HG03342 (cell line): ENCODE measurements around the gene TTYH1.
"Not testable (repeated sequence)": the region's sequence is repeated elsewhere in the genome, so short reads cannot be mapped to it uniquely, and the experiment has no call there.

Experiments
- ATAC-seq: cut with Tn5 transposase; IDR thresholded peaks from one replicate; pipeline ENCODE4 v1.9.1; 2021; ENCODE audit warnings: mild to moderate bottlenecking, moderate library complexity; ENCODE audit not compliant: unreplicated experiment

The TTYH1 gene

DNA sequence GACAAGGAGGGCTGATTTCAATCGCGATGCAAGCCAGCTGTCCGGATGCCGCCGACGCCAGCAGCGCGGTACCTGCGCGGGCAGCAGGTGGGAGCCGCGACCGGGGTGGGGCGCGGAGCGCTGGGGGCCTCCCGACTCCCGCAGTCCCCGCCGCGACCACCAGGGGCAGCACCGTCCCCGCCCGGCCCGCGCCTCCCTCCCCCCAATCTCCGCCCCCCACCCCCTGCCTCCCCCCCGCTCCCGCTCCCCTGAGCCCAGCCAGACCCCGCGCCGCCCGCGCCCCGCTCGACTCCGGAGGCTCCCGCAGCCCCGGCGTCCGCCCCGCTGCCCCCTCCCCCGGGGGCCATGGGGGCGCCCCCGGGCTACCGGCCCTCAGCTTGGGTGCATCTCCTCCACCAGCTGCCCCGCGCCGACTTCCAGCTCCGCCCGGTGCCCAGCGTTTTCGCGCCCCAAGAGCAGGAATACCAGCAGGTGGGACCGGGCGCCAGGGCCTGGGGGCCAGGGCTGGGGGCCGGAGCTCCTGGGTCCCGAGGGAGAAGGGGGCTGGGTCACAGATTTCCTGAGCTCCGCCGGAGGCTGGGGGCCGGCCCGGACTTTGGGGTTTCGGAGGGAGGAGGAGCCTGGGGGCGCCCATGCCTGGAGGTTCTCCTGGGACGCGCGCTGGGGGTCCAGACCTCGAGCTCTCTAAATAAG lies at the start of gene TTYH1:
TSS of gene TTYH1 (plus strand) at position 257 of the 693 bp plus-strand sequence. CDS start at position 346, 89 bp downstream.
- ATAC-seq: no peak

GRCh38 chr19:54365798-54366197 lies 49.5 kb upstream of the TTYH1 start:
- not testable (repeated sequence) for ATAC-seq

GRCh38 chr19:54366811-54367210 lies 48.5 kb upstream of the TTYH1 start:
- ATAC-seq: no peak

- ATAC-seq: no peak
These were observed 46.1 kb upstream of the TTYH1 start for GRCh38 chr19:54369082-54369687.

DNA sequence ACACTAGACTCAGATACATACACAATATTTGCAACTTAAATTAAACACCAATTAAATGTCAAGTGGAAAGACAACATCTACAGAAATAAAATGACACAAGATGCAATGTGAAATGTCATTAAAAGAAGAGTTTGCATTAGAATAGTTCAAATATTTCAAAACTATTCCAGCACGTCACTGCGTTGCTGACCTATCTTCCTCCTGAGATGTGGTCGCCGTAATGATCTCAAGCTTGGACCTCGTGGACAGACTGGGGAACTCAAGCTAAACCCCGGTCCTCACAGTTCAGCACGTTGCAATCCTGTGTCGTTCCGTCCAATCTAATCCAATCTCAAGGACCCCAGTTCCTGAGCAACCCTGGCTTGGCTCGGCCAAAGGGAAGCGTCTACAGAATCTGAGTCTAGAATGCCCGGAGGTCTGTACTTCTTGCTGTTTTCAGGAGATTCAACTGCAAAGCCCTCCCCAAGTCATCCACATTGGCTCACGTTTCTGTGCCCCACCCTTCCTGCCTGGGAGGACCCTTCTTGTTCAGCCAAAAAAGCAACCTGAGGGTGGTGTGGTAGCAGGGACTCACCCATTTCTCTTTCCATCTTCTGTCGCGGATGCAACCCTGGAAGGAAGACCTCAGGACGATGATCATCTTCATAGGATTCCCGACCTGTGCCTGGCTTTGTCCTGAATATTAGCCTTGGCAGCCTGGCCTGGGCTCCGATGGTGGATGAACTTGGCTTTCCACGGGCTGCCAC lies 45.4 kb upstream of the TTYH1 start:
- ATAC-seq: not testable (repeated sequence)

- not testable (repeated sequence) for ATAC-seq
These were observed 44.8 kb upstream of the TTYH1 start for GRCh38 chr19:54370434-54370796.

- ATAC-seq: not testable (repeated sequence)
These were observed 43.8 kb upstream of the TTYH1 start for GRCh38 chr19:54371453-54371852.

DNA sequence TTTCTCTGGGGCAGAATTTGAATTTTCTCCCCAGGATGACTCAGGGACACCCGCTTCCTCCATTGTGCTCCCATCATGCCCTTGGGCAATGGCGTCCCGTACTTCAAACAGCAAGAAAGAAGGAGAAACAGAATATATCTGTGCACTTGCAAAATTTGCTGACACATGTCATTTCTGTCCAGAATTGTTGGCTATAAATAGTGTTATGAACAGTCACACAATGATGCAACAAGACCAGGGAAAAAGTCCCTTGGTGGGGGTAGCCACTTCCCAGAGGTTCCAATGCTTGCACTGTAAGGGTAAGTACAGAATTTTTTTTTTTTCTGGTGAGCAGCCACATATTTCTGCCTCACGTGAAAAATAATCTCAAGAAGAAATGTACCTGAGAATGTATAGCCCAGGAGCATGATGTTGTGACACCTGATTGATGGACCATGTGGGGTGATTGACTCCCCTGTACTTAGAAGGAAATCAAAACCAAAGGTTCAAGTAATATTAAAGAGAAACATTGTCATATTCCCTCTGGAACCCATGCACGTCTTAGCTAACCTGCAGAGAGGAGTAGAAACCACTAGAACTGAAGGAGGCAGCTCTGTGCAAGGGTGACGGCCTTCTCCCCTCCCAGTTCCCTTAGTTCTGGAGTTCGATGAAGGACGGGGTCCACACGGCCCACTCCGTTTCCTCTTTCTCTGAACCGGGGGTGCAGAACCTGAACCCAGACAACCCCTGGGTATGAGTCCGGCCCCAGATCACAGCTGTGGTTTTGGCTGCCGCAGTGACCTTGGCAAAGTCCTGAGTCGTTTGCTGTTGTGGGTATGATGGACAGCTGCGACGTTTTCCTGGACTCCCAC lies 41.3 kb upstream of the TTYH1 start:
- ATAC-seq: no peak

GRCh38 chr19:54375181-54375938 lies 39.9 kb upstream of the TTYH1 start:
- ATAC-seq: not testable (repeated sequence)

DNA sequence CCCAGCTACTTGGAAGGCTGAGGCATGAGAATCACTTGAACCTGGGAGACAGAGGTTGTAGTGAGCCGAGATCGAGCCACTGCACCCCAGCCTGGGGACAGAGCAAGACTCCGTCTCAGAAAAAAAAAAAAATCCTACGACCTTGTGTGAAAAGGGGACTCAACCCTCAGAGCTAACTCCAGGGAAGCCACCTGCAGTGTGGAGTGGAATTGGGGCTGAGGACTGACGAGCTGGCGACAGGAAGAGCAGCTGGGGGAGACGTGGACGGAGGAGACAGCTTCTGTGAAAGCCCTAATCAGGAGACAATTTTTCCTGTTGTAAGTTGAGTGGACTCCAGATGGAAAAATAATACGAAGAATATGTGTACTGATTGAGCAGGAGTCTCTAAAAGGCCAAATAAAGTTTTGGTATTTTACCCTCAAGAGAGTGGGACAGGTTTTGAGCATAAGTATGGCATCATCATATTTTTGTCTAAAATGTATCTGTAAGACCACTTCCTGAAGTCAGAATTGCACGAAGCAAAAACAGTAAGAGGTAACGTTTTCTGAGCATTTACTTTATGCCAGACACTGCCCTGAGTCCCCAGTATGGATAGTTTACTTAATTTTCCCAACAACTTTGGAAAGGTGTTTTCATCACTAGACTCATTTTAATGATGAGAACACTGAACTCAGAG lies 38.5 kb upstream of the TTYH1 start:
- no peak for ATAC-seq

DNA sequence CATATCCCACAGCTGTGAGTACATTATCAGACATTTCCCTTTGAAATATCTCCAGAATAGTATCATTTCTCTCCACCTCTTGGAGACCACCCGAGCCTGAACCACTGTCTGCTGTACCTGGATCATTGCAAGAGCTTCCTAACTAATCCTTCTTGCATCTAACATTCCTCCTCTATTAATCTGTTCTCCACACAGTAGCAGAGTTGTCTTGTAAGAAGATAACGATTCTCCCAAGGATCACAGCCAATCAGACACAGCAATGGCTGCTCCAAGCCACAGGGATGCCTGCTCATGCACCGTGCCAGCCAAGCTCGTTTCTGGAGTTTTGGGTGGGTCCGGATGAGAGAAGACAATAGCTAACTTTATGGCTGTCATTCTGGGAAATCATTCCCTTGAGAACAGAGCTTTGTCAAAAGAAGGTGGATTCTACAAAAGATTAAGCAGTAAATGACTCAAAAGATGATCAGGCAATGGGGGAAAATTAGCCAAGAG lies 36.0 kb upstream of the TTYH1 start:
- no peak for ATAC-seq

GRCh38 chr19:54380897-54381296 lies 34.4 kb upstream of the TTYH1 start:
- no peak for ATAC-seq

DNA sequence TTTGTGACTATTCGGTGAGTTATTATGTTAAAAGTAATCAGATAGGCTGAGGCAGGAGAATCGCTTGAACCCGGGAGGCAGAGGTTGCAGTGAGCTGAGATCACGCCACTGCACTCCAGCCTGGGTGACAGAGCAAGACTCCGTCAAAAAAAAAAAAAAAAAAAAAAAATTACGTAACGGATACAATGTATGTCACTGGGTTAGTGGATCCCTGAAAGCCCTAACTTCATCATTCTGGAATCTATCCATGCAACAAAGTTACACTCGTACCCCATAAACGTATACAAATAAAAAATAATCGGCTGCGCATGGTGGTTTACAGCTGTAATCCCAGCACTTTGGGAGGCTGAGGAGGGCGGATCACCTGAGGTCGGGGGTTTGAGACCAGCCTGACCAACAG lies 33.2 kb upstream of the TTYH1 start:
- ATAC-seq: not testable (repeated sequence)

GRCh38 chr19:54383330-54383729 lies 31.9 kb upstream of the TTYH1 start:
- no peak for ATAC-seq

DNA sequence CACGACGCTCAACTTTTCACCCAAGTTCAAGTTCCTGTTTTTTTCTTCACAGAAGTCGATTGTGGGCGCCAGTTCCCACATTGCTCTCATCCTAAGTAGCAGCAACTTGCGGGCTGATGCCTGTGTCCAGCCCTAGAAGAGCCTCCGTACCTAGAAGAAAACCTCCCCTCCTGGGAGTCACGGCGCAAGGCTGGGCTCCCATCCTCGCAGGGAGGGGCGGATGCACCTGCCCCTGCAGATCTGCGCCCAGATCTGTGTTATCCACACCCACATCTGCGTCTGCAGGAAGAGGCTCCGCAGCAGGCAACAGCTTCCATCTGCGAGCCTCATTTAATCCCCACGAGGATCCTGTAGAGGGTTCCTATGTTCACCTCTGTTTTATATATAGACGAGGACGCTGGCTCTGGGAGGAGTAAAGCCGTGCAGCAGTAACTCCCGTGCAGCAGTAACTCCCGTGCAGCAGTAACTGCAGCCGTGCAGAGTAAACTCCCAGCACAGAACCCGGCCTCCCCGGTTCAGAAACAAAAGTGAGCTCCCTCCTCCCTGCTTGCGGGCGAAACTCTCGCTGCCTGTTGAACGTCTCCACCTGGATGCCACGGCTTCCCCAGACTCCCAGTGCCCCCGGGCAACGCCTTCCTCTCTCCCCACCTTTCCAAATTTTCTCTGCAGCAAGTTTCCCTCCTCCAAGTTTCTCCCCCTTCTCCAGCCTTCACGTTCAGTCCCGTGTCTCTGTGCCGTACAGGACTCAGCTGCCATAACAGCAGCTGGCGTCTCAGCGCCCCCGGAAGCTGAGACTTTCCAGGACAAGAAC lies 27.1 kb upstream of the TTYH1 start:
- ATAC-seq: no peak

DNA sequence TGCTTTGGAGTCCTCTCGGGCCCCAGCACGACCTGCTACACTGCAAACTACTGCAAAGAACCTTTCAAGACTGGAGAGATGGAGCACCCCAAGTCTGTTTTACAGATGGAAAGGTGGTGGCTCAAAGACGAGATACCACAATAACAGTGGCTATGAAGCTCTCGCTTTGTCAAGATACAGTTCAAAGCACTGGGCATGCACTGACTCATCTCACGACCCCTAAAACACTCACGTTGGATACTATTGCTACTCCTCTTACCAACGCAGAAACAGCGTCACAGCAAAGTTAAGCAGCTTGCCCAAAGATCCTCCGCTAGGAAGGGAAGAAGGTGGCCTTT lies 26.5 kb upstream of the TTYH1 start:
- no peak for ATAC-seq

- no peak for ATAC-seq
These were observed 25.7 kb upstream of the TTYH1 start for GRCh38 chr19:54389553-54389952.

DNA sequence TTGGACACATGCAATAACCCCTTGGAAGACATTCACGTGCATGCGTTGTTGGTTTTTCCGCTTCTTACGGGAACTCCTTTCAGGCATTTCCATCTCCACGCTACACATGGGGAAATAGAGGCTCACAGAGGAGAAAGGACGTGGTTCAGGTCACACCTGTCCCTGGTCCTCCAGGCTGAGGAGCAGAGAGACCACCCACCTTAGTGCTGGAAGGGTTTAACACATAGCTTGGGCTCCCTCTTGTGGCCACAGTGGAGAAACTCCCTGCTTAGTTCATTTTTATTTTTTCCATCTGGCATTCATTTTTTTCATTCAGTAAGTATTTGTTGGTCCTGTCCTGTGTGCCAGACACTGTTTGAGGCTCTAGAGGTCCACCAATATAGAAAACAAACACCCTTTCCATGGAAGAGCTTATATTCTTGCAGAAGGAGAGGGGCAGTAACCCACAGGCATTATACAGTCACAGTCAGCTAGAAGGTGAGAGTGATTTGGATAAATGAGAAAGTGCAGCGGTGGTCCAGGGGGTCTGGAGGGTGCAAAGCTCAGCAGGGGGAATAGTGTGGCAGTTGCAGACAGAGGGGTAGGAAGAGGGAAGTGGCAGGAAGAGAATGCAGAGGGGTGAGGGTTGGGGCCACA lies 24.2 kb upstream of the TTYH1 start:
- ATAC-seq: no peak
